HG03469 (cell line): ENCODE data around the gene ALPI.

Experiments used
- ATAC-seq: cut with Tn5 transposase; IDR thresholded peaks from one replicate; pipeline ENCODE4 v1.9.1; 2021; ENCODE audit warnings: mild to moderate bottlenecking, moderate library complexity, moderate number of reproducible peaks; ENCODE audit not compliant: unreplicated experiment

Gene ALPI

DNA sequence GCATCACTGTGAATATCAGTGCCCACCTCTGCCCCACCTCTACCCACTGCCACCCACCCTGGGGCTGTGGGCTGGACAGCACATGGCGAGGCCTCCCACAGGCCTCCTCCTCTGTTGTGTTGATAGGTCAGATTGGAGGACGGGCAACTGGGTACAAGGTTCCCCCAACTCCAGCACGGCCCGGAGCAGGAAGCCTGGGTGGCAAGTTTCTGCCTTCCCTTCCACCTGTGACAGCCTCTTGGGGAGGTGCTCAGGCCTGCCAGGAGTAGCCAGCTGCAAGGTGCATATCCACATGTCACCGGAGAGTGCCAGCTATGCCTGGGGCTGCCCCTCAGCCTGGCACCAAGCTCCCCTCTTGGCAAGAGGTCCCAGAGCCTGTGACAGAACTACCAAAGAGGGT, 38.6 kb downstream of the ALPI start:
- ATAC-seq = no peak

DNA sequence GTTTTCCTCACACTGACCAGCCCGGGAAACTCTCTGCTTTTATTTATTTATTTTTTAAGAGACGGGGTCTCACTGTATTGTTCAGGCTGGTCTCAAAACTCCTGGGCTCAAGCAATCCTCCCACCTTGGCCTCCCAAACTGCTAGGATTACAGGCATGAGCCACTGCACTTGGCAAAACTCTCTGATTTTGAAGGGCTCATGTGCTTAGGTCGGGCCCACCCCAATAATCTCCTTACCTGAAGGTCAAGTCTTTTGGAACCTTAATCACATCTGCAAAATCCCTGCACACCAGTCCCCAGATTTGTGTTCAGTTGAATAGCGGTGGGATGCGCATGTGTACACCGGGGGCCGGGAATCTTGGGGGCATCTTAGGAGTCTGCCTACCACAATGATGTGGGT, 39.3 kb downstream of the ALPI start:
- no peak for ATAC-seq

DNA sequence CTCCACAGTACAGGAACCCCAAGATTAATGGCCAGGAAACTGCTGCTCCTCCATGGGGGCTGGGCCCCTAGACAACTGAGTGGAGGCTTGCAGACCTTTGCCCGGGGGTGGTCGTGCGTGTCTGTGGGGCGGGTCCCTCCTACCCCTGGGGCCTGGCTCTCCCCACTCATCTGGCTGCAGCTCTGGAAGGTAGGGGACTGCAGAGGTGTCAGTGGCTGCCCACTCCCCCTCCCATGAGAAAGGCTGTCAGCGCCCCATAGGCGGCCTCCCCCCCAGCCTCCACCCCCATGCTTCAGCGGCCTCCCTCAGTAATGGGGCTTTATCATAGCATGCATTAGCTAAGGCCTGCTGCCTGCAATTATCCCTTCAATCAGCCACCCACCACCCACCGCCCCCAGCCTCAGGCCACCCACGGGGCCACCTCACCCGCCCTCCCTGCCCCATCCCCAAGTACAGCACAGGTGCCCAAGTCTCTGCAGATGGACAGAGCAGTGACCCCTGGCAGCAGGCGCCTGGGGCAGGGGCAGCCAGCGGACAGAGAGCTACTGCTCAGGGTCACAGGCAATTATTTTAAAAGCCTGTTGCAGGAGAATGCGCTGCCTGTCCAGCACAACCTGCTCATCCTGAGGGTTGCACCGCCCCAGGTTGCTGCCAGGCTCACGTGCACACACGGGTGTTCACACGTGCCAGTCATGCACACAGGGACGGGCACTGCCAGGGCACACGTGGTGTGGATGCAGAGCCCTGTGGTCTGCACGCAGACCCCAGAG, 40.7 kb downstream of the ALPI start:
- ATAC-seq = no peak

DNA sequence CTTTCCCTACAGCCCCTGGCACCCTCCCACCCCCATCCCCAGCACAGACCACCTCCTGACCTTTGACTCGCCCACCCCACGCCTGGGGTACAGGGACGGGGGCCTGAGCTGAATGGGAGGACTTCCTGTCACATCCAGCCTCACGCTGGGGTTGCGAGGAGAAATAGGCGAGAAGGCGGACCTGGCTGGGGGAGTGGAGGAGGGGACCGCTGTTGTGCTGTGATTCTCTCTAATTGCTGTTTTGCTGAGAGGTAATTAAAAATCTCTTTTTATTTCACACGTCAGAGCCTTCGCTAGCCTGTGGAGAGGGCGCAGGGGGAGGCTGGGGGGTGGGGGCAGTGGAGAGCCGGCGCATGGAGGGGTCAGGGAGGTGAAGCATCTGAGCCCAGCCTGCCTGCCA, 41.4 kb downstream of the ALPI start:
- no peak for ATAC-seq

DNA sequence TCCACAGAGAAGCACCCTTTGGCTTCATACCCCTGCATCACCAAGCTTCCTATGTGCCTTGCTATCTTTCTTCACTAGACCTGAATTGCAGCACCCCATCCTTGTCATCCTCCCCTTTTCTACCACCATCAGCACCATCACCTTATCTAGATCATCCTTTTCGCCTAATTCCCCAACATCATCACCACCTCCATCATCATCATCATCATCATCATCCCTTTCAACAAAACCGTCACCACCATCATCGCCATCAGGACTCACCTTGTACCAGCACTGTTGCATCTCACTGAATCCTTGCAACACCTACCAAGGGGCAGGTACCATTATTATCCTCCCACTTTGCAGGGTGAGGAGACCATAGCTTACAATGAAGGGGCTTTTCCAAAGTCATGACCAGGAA, 42.5 kb downstream of the ALPI start:
- no peak for ATAC-seq

DNA sequence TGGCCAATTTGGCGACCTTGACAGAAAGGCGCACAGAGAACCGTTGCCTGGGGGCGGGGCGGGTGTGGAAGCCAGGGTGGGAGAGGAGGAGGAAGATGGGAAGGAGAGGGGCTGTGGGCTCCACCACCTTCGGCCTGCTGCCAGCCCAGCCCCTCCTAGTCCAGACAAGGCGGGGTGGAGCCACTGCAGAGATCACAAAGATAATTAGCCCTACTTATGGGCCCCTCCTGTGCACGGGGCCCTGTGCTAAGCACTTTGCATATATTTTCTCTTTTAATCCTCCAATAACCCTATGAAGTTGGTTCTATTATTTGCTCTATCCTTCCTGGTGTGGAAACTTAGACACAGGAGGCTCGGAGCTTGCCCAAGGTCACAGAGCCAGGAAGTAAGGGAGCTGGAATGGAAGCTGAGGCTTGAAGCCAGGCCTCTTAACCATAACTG, 45.4 kb downstream of the ALPI start:
- no peak for ATAC-seq

DNA sequence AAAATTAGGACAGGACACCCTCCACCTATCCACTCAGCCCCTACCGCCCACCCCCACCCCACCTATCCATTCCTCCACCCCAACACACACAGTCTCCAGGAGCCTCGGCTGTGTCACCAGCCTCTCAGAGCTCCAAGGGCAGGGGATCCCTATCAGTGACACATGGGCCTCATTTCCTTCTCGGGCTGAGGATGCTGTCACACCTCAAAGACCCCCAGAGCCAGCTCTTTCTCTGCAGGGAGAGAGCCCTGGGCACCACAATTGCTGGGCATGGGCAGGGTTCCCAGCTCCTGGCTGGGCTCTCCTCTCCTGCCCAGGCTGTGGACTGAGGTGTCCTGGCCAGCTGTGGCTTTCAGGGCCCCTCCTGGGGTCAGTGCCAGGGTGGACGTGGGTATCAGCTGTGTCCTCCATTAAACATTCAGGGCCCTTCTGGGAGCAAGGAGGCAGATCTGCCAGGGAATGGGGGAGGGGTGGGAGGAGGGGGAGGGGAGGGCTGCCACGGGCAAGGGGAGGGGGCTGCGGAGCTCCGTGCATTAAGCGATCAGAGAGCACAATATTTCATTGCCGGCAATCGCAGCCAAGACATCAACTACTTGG, 45.9 kb downstream of the ALPI start:
- ATAC-seq = no peak

DNA sequence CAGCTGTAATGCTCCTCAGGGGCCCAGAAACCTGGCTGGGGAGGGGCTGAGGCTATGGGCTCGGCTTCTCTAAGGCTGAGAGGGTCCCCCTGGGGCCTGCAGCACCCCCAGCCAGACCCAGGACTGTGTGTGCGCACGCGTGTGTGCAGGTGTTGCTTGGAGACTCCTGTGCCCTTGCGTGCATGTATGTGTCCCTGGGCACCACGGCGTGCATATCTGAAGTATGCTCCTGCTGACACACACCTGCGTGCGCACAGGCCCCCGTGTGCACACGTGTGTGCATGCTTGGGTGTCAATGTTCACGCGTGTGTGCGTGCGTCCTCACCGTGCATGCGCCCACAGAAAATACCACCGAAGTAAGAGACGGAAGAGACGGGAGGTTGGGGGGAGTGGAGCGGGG, 46.6 kb downstream of the ALPI start:
- no peak for ATAC-seq

DNA sequence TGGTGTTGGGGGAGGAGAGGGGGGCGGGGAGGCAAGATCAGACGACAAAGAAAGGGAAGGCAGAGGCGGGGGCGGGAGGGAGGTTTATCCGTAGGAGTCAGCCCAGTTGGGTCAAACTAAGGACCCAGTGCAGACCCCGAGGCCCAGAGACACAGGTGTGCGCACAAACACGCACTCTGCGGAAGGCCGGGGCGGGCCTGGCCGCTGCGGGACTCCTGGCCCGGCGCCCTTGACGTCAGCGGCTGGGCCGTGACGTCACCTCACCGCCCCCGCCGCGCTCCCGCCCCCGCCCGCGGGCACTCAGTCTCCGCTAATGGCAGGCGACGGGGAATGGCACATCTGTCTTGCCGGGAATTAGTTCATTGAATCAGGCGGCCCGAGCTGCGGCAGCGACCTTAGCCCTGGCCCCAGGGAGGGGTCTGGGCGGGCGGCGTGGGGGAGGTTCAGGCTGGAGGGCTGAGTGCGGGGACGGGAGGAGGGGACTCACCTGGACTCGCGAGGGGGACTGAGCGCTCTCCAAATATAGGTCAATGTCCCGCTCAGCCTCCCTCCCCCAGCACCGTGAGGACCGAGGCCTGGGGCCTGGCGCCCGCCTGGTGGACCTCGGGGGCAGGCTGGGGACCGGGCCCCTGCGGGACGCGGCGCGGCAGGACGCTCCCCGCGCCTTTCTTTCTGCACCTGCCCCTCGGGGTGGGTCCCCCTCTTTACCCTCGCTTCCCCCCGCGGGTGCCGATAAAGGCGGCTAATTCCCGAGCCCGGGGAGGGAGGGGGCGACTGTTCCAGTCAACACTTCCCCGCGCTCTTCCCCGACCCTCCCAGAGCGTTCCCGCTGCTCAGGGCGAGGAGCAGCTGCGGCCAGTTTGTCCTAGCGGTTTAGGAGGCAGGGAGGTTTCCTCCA, 47.2 kb downstream of the ALPI start:
- no peak for ATAC-seq

DNA sequence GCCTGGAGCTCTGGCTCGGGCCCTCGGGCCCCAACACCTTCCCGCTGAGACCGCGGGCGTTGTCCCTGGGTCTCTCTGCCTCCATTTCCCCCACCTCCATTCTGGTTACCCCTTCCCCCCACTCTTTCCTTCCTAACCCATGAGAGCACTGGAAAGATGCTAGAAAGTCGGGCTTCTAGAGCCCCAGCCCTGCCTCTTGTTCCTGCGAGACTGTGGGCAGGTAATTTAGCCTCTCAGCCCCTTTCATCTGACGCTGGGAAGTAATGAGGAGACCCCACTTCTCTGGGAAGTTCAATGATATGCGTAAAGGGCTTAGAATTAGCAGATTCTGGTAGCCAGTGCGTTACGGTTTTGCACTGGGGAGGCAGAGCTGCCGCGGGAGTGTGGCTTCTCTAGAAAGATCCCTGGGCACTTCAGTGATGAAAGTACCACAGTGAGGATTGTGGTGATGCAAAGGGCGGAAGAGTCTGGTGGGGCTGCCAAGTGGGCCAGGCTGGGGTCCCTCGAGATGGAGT, 47.9 kb downstream of the ALPI start:
- ATAC-seq = no peak

DNA sequence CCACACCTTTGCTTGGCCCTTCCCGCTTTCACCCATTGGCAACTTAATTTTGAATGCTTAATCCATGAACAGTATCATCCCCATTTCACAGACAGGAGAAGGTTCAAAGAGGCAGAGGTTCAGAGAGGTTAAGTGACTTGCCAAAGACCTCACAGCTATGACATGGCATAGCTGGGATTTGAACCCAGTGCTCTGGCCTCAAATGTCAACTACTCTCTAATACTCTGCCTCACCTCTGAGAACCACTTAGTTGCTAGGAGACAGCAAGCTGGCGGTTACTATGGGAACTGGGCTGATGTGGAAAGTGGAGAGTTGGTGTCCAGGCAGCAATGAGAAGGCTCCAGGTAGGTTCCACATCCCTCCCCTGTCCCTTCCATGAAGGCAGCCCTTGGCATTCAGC, 48.5 kb downstream of the ALPI start:
- ATAC-seq = no peak

DNA sequence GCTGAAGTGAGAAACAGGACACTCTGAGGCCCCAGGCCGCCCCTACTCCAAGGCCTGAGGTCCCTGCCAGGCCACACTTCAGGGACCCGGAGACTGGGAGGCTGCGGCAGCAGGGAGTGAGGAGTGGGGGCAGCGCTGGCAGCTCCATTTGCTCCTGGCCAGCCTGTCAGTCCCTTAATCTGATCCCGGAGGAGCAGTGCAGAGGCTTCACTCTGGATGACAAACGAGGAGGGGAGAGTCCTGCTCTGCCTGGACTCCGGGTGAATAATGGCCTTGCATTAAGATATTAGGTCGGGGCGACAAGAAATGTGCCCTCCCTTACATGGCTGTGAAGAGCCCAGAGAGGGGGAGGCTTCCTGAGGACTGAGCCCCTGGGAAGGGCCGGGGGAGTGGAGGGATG, 49.9 kb downstream of the ALPI start:
- ATAC-seq = no peak

DNA sequence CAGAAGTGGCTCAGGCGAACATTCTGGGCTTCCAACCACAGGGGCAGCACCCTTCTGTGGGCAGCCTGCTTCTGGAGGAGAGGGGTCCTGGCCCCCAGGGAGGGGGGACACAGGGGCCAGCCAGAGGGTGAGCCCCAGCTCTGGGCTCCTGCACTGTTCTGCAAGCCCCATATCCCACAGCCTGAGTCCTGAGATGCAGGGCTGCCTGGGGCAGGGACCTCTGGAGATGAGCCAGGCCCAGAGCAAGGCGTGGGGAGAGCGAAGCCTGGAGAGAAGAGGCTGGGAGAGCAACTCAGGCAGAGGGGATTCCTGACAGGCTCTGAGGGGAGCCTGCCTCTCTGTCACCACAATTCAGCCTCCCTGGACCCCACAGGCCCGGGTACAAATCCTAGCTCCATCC, 50.8 kb downstream of the ALPI start:
- no peak for ATAC-seq

DNA sequence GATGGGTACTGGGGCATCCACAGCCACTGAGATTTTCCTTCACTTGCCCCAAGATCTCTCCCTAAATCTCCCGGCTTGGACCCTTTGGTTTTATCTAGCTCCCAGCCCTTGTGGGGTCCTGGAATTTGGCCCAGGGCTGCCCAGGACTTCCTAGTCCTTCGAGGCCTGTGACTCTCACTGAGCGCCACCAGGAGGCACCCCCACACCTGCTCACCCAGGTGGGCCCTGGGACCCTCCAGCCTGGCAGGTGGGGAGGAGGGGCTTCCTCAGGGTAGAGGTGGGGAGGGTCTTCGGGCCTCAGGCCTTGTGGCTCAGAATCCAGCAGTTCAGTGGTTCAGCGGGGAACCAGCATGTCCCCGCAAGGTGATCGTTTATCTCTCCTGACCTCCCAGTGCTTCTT, 52.3 kb downstream of the ALPI start:
- ATAC-seq = no peak
